Left cardiac atrium (tissue), 4 donors: ENCODE data around the gene HGS. TPM values are rescaled to one million over a fixed set of nuclear protein-coding genes. Genes with fewer than 3 reads are reported as not detected.

ENCODE experiments used
- ATAC-seq, 2 donors: fragments of 200-7000 bp; cut with Tn5 transposase; one replicate each; pipeline ENCODE4 v1.9.1; 2020; ENCODE audit warnings: mild to moderate bottlenecking in 2 of 2, moderate library complexity in 2 of 2
- DNase-seq: peaks from one replicate; pipeline ENCODE4 v3.0.0-alpha.2; 2020
- intact Hi-C, 2 donors: fragments of 100-400 bp; cut with DNase I; formaldehyde crosslinking; loops; one replicate each; pipeline versions ENCODE4 v1.14.1 to v1.15.1; 2022 to 2023
- total RNA-seq, 2 donors: library from RNA; stranded (reverse); fragmentation: NEBNext Ultra II Directional; extraction: Animal tissue kit (Norgen Biotek cat#: 25700); gene quantifications; one replicate each; pipeline ENCODE4 v1.2.1, GENCODE V29; 2021
- donor health status: DM: no; HTN: yes; CAD: no.
- donor health status: DM: no; HTN: yes; CAD: no; lungs with severe emphysema.
- donor health status: DM: yes; HTN: yes; CAD: no.
- donor health status: Dilated cardiomyopathy.

The HGS gene
- total RNA-seq, 2 donors from 2014 or later, result 42.3 to 52.6 TPM

GRCh38 chr17:81682565-81683207 is 1.1 kb upstream of the HGS start:
- no peak for ATAC-seq
- intact Hi-C loops, result no loop called here
- DNase-seq, result no peak

- peak; percentile 5 to 20 for ATAC-seq
- no peak for DNase-seq
- intact Hi-C loops, result no loop called here
Observed at GRCh38 chr17:81683208-81683583, 615 bp upstream of the HGS start.

GRCh38 chr17:81684442-81684911 is 666 bp downstream of the HGS start:
- intact Hi-C loops, result no loop called here
- ATAC-seq (peak; percentile 2 to 39), DNase-seq (no peak)

GRCh38 chr17:81685108-81685507 is 1.3 kb downstream of the HGS start:
- intact Hi-C loops, result no loop called here
- DNase-seq (no peak), ATAC-seq (no peak)

- DNase-seq, result no peak
- no peak for ATAC-seq
- intact Hi-C loops, result no loop called here
Observed at GRCh38 chr17:81686614-81687013, 2.8 kb downstream of the HGS start.

GRCh38 chr17:81687770-81688541 is 4.1 kb downstream of the HGS start:
- intact Hi-C loops, result no loop called here
- DNase-seq, result no peak
- ATAC-seq, result no peak

GRCh38 chr17:81688616-81689015 is 4.8 kb downstream of the HGS start:
- intact Hi-C loops, result no loop called here
- no peak for DNase-seq

GRCh38 chr17:81690066-81690465 is 6.3 kb downstream of the HGS start:
- no peak for ATAC-seq
- DNase-seq, result no peak
- intact Hi-C loops, result no loop called here

More at GRCh38 chr17:81688616-81689015, 4.8 kb downstream of the HGS start:
- no peak for ATAC-seq

- DNase-seq (no peak), ATAC-seq (no peak)
- intact Hi-C loops, result no loop called here
Observed at GRCh38 chr17:81690549-81690948, 6.7 kb downstream of the HGS start.

- ATAC-seq (no peak), DNase-seq (no peak)
- intact Hi-C loops, result no loop called here
Observed at GRCh38 chr17:81691196-81691595, 7.4 kb downstream of the HGS start.

GRCh38 chr17:81691608-81692007 is 7.8 kb downstream of the HGS start:
- intact Hi-C loops, result no loop called here
- DNase-seq (no peak), ATAC-seq (no peak)

GRCh38 chr17:81693509-81694210 is 9.8 kb downstream of the HGS start:
- ATAC-seq (no peak), DNase-seq (no peak)
- intact Hi-C loops, result no loop called here

- DNase-seq (no peak), ATAC-seq (no peak)
- intact Hi-C loops, result no loop called here
Observed at GRCh38 chr17:81694810-81695209, 11.0 kb downstream of the HGS start.

- no peak for DNase-seq
- no peak for ATAC-seq
- intact Hi-C loops, result no loop called here
Observed at GRCh38 chr17:81695211-81695610, 11.4 kb downstream of the HGS start.

- intact Hi-C loops, result no loop called here
- no peak for ATAC-seq
- DNase-seq, result no peak
Observed at GRCh38 chr17:81695801-81696200, 12.0 kb downstream of the HGS start.

- no peak for DNase-seq
- intact Hi-C loops, result no loop called here
- peak in 1 of 2 donors; percentile 55 for ATAC-seq
Observed at GRCh38 chr17:81696218-81696941, 12.6 kb downstream of the HGS start.

GRCh38 chr17:81697261-81698044 is 13.6 kb downstream of the HGS start:
- intact Hi-C loops, result no loop called here
- DNase-seq (no peak), ATAC-seq (peak; percentile 13 to 21)

GRCh38 chr17:81700353-81701287 is 16.8 kb downstream of the HGS start:
- intact Hi-C loops, result no loop called here
- ATAC-seq (no peak), DNase-seq (no peak)
